Esophagus mucosa (tissue), 1 donor: ENCODE results near the gene PROZ. TPM values are rescaled to one million over a fixed set of nuclear protein-coding genes. Genes with fewer than 3 reads are reported as not detected.

Experiments used
- ATAC-seq: fragments of 200-7000 bp; cut with Tn5 transposase; one replicate; pipeline ENCODE4 v1.9.1; 2020
- total RNA-seq: library from RNA; stranded (reverse); gene quantifications from one replicate; pipeline ENCODE4 v1.2.4, GENCODE V29; 2023
- donor health status: DM: yes; HTN: yes; CAD: no.

The PROZ gene
- total RNA-seq, 1 donor from 2014 or later, result not detected

DNA sequence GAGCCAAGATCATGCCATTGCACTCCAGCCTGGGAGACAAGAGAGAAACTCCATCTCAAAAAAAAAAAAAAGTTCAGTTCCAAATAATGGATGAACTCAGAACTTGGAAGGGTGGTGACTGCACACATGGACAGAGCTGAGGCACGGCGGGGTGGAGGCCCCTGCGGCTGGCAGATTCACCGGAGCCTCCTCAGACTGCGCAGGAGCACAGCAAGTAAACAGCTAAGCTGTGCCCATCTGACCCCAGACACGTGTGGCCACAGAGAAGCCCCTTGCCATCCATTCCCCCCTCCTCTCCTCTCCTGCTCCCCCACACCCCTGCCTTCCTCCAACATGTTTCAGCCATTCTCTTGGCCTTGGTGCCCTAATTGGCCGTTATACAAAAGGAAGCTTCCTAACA is 15.6 kb upstream of the PROZ start:
- ATAC-seq, result no peak

DNA sequence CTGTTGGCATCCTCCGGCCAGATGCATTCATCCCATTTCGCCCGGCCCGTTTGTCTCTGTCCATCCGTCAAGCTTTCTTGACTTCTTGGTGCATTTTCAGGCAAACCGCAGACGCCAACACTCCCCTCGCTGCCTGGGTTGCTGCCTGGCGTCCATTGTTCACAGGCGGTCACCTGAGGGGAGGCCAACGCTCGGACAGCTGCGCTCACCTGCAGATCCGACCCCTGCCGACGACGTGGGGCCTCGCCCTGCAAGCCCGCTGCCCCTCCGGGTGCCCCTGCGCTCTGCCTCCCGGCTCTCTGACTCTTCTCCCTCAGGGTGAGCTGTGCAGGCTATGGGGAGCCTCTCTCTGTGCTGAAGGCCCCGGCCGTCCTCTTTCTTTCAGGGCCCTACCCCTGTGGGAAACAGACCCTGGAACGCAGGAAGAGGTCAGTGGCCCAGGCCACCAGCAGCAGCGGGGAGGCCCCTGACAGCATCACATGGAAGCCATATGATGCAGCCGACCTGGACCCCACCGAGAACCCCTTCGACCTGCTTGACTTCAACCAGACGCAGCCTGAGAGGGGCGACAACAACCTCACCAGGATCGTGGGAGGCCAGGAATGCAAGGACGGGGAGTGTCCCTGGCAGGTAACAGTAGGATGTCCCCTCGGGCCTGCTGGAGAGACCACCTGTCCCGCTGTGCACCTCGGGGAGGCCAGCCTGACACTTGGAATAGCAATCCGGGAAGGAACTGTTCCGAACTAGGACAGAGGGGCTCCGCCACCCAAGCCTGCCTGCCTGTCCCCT is 14.8 kb upstream of the PROZ start:
- no peak for ATAC-seq

GRCh38 chr13:113144255-113144629 is 14.2 kb upstream of the PROZ start:
- ATAC-seq, result no peak

- ATAC-seq, result no peak
These were observed 13.0 kb upstream of the PROZ start for GRCh38 chr13:113145496-113145895.

GRCh38 chr13:113145911-113146598 is 12.4 kb upstream of the PROZ start:
- no peak for ATAC-seq

DNA sequence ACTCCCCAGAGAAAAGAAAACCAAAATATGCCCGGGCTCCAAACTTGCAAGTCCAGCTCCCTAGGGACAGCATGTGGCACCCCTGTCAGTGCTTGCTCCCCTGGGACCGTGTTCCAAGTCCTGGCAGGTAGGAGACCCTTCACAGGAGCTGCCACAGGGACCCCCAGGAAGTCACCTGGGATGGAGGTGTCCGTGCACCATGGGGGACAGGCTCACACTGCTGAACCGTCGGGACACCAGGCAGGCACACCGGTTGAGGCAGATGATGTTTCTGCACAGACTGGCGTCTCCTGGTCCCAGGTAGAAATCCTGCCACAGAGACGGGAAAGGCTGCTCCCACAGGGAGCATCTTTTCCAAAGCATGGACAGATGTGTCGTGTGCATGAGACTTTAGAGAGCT is 11.7 kb upstream of the PROZ start:
- ATAC-seq, result no peak

GRCh38 chr13:113147206-113147605 is 11.2 kb upstream of the PROZ start:
- no peak for ATAC-seq

DNA sequence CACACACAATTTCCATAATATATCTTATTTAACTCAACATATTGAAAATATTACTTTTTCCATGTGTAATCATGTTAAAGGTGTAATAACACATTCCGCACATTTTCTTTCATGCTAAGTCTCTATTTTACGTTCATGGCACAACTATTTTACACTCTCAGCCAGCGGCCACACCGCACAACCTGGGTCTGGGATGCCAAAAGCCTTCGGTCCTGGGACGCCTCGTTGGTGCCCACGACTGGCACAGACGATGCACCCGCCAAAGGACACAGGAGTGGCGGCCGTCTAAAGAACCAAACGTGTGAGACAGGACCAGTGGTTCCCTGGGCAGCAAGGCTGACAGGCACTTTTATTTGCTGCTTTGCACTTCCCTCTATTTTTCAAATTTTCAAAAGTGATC is 10.0 kb upstream of the PROZ start:
- ATAC-seq, result no peak

- no peak for ATAC-seq
These were observed 9.4 kb upstream of the PROZ start for GRCh38 chr13:113148940-113149503.

- no peak for ATAC-seq
These were observed 8.5 kb upstream of the PROZ start for GRCh38 chr13:113149711-113150549.

DNA sequence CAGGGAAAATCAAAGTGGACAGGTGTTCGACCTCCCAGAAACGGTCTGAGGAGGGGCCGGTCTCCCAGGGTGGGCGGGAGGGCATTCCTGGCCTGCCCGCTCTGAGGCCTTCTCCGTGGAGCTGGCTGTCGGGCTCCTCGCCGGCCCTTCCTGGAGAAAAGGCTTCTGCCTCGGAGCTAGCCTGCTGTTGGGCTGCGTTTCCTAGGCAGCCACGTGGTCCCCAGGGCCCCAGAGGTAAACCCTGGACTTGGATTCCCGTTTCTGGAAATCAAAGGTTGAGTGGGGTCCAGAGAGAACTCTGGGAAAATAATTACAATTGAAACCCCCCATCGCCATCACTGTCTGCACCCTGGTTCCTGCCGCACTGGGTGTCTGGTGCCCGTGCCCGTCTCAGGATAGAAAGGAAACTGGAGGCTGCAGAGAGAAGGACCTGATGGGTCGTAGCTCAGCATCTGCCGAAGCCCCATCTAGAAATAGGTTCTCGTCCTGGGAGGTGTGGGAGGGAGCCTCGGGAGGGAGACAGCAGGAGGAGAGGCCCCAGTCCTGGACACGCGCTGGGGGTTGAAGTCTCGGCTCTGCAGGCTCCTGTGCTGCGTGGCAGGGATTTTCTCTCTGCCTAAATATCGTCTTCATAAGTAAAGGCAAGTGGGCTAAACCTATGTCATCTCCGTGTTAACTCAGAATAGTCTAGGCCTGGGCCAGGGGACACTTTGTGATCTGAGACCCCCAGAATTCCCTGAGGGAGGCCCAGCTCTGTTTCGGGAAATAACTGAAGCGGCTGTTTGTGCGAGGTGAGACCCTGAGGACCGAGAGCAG is 7.7 kb upstream of the PROZ start:
- ATAC-seq, result no peak

DNA sequence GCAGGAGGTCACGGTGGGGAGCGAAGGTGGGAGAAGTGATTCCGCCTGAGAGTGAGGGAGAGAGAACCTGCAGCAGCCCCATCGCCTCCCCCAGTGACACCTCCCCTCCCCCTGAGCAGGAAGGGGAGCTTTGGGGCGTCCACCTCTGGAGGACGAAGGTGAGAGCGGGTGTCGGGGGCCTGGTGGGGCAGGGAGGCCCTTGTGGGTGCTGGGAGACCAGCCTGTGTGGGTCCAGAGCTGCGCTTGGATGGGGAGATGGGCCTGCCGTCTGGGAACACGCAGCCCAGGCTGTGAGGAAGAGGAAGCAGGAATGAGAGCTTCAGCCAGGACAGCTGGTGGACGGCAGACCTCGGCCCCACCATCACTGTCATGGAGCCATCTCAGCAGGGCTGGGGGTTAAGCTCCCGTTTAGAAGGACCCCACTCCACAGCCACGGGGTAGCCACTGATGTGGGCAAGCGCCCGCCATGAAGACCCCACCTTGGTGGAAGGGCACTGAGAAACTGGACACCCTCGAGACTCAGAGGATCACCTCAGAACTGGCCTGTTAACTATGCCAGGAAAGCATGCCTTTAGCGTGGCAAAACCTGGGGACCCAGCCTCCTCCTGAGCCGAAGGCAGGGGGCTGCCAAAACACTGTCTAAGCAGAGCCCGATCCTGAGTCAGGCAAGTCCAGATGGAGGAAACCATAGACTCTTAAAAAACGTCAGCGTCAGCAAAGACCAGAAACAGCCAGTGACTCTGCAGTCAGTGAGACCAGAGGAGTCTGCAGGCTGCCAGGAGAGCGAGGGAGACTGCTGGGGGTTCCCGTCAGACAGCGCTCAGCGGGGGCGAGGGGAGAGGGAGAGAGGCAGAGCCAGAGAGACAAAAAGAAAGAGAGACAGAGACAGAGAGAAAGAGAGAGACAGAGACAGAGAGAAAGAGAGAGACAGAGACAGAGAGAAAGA is 6.4 kb upstream of the PROZ start:
- no peak for ATAC-seq

- ATAC-seq, result no peak
These were observed 5.8 kb upstream of the PROZ start for GRCh38 chr13:113152691-113152983.

DNA sequence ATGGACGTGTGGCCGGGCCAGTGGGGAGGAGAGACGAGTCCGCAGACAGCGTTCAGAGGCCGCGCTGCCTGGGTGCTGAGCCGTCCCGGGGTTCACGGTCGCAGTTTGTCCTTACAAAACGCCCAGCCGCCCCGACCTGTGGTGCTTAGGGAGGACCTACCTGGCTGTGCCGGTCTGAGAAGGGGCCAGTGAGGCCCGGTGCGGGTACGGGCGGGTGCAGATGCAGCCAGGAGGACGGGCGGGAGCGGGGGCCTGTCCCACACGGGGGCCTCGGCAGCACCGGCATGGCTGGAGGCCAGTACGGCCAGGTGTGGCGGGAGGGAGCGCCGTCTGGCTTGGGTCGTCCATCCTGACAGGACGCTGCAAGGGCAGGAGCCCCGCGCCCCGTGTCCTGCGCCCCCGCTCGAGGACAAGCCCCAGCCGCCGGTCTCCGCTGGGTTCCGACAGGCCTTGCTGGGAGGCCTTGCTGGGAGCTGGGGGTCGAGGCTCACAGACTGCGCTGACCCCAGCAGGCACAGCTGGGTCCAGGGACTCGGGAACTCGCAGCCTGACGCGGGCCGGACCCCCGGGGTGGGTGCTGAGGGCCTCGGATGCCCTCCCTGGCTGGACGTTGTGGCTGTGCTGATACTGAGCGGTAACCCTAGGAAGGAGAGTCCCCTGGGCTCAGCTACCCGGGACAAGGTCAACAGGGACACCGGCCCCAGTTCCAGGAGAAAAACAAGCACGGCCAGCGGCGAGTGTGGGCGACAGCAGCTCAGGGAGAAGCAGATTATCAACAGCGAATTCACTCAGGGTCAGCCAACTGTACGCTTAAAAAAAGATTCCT is 5.3 kb upstream of the PROZ start:
- ATAC-seq, result peak; percentile 45

DNA sequence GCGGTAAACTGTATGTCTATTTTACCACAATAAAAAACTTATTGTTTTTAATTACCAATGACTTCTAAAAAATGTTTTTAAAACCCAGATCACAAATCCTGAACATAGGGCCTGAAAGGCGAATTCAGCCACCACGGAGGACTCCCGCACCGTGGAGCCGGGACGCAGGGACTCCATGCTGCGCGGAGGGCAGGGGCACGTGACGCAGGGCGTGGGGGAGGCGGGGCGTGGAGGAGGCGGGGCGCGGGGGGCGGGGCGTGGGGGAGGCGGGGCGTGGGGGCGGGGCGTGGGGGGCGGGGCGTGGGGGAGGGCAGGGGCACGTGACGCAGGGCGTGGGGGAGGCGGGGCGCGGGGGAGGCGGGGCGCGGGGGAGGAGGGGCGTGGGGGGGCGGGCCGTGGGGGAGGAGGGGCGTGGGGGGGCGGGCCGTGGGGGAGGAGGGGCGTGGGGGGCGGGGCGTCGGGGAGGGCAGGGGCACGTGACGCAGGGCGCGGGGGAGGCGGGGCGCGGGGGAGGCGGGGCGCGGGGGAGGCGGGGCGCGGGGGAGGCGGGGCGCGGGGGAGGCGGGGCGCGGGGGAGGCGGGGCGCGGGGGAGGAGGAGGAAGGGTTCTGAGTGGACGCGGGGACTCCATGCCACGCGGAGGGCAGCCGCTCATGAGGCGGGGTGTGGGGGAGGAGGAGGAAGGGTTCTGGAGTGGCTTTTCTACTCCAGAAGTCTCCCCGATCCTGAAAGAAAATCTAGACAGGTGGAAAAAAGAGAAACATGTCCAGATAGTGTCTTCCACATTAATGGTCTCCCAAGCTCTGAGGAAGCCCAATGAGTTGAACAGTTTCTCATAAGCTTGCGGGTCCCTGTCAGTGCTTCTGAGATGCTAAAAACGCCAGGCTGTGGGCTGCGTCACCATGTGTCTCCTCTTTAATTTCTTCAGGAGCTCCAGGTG is 4.4 kb upstream of the PROZ start:
- ATAC-seq, result peak; percentile 80

DNA sequence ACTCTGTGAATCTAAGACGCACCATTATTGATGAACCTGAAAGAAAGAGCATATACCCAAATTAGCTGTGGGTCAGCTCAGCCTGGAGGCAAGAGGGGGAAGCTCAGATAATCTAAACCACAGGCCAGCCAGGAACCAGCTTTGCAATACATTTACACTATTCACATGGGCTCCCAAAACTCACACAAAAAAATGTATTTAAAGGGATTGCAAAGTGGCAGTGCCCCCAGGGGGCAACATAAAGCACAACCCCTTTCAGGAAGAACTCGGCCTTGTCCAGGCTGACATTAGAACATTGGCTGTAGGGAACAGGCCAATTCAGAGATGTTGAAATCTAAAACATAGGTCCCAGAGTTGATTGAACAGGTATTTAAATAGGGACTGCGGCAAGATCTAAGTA is 3.2 kb upstream of the PROZ start:
- no peak for ATAC-seq

GRCh38 chr13:113155982-113156655 is 2.3 kb upstream of the PROZ start:
- ATAC-seq, result no peak

DNA sequence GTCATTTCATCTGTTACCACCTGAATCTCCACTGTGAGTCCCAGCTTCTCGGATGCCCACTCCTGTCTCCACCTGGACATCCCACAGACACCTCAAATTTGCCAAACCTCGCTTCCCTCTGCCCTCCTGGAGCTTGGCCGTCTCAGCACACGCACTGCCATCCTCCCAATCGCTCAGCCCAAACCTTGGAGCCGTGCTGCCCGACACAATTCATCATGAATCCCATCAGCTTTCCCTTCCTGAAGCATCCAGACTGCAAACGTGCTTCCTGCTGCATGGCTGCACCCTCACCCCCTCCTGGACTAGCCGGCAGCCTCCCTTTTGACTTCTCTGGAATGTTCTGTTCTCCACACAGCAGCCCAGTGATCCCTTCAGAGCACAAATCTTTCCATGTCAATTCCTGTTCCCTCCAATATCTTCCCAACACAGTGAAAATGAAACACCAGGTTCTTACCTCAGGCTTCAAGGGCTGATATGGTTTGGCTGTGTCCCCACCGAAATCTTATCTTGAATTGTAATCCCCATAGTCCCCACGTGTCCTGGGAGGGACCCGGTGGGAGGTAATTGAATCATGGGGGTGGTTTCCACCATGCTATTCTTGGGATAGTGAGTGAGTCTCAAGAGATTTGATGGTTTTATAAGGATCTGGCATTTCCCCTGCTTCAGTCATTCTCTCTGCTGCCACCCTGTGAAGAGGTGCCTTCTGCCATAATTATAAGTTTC is 1.1 kb upstream of the PROZ start:
- no peak for ATAC-seq
